Body of pancreas (tissue), 4 donors: ENCODE data around the gene ANKRD11. TPM values are rescaled to one million over a fixed set of nuclear protein-coding genes. Genes with fewer than 3 reads are reported as not detected.

Experiments used
- ATAC-seq: fragments of 150-250 bp; one replicate; pipeline ENCODE4 v1.9.1; 2016
- DNase-seq, 4 donors: peaks; one replicate each; pipeline ENCODE4 v3.0.0-alpha.2; 2019
- H3K27ac ChIP-seq, 4 donors: fragments of 200-600 bp; sonication (generic); 1 replicate in 3 of 4; 2 replicates in 1 of 4; pipeline versions ENCODE4 v1.5.1 to v1.6.1; 2016 to 2019; ENCODE audit warnings: mild to moderate bottlenecking in 1 of 4, mixed read lengths in 1 of 4, moderate library complexity in 1 of 4
- H3K27me3 ChIP-seq, 2 donors: fragments of 200-600 bp; sonication (generic); one replicate each; pipeline ENCODE4 v1.6.0; 2016; ENCODE audit warnings: mild to moderate bottlenecking in 1 of 2
- H3K36me3 ChIP-seq, 2 donors: fragments of 200-600 bp; sonication (generic); replicated peaks in 1 of 2; 2 replicates each; pipeline ENCODE4 v1.5.1; 2016; ENCODE audit warnings: low read depth in 2 of 2; ENCODE audit not compliant: insufficient read depth in 1 of 2
- H3K4me1 ChIP-seq: fragments of 200-600 bp; sonication (generic); one replicate; pipeline ENCODE4 v1.6.0; 2016
- H3K4me3 ChIP-seq, 2 donors: fragments of 200-600 bp; sonication (generic); 1 replicate in 1 of 2; 2 replicates in 1 of 2; pipeline ENCODE4 v1.5.1; 2016 to 2019
- H3K9me3 ChIP-seq, 3 donors: fragments of 200-600 bp; sonication (generic); 1 replicate in 2 of 3; 2 replicates in 1 of 3; pipeline ENCODE4 v1.5.1; 2016
- CTCF ChIP-seq, 7 experiments: fragments of 450-650 bp in 4 of 7; fragments of 200-600 bp in 3 of 7; sonication (generic) in 3 of 7; IDR thresholded peaks; one replicate each; pipeline ENCODE4 v1.5.1; 2016 to 2019; ENCODE audit warnings: antibody characterized with exemption in 7 of 7
- POLR2A ChIP-seq, 3 donors: fragments of 450-650 bp; IDR thresholded peaks; one replicate each; pipeline ENCODE4 v1.6.1; 2016; ENCODE audit warnings: antibody characterized with exemption in 3 of 3, mild to moderate bottlenecking in 2 of 3
- WGBS, 2 donors: methylation state at CpG; one replicate each; pipeline ENCODE4 v1.1.5; 2017; 5-methylcytosine and 5-hydroxymethylcytosine counted together
- intact Hi-C: fragments of 100-400 bp; cut with DNase I; formaldehyde crosslinking; loops from one replicate; pipeline ENCODE4 v1.15.1; 2023
- total RNA-seq, 2 donors: library from RNA; depleted of rRNA; stranded (reverse); fragments of >200 nt; gene quantifications; one replicate each; pipeline ENCODE4 v1.1.0, GENCODE V29; 2016

Gene ANKRD11
- total RNA-seq, 2 donors from 2014 or later, result 52.1 to 97.9 TPM

- Histone ChIP-seq H3K36me3 (no peaks in the 10 kb centered on the region), H3K27ac (no peak overlapping the region), H3K4me1 (peaks cover 58% of the 10 kb centered on the region), H3K27me3 (no peaks in the 10 kb centered on the region), H3K9me3 (no peaks in the 10 kb centered on the region), H3K4me3 (no peak overlapping the region)
- WGBS, 2 donors, result 55 to 75% methylated on average over 11 of the region's 11 CpGs
- intact Hi-C loops, result no loop called here
- DNase-seq (no peak), ATAC-seq (no peak)
- TF ChIP-seq POLR2A (IDR thresholded peaks at IDR 0.05) (no peak), CTCF (IDR thresholded peaks at IDR 0.05) (no peak)
These were observed 70.2 kb downstream of the ANKRD11 start for GRCh38 chr16:89420204-89420603.

- 84 to 89% methylated on average over 7 of the region's 7 CpGs for WGBS, 2 donors
- Histone ChIP-seq H3K27ac (no peak overlapping the region), H3K4me3 (no peak overlapping the region), H3K36me3 (no peaks in the 10 kb centered on the region), H3K4me1 (peaks cover 64% of the 10 kb centered on the region), H3K27me3 (no peaks in the 10 kb centered on the region), H3K9me3 (no peaks in the 10 kb centered on the region)
- intact Hi-C loops, result loop anchor here (10.0 kb wide), 1 partner anchor 66 kb away; no protein-coding TSS in a partner anchor
- DNase-seq, result no peak
- no peak for TF ChIP-seq CTCF (IDR thresholded peaks at IDR 0.05)
- no peak for ATAC-seq
These were observed 72.0 kb downstream of the ANKRD11 start for GRCh38 chr16:89418352-89418751.

GRCh38 chr16:89417352-89417751 lies 73.0 kb downstream of the ANKRD11 start:
- DNase-seq, result peak in 3 of 4 donors; percentile 46 to 59 (median 55)
- no peaks in the 10 kb centered on the region for H3K36me3 ChIP-seq
- TF ChIP-seq CTCF (IDR thresholded peaks at IDR 0.05) (no peak), POLR2A (IDR thresholded peaks at IDR 0.05) (no peak)
- no peaks in the 10 kb centered on the region for H3K27me3 ChIP-seq
- ATAC-seq, result peak; percentile 71
- peak overlapping the region in 2 of 4 donors; percentile 7 to 37 for H3K27ac ChIP-seq
- intact Hi-C loops, result loop anchor here (10.0 kb wide), 1 partner anchor 67 kb away; no protein-coding TSS in a partner anchor
- 38 to 46% methylated on average over 6 to 7 of the region's 7 CpGs for WGBS, 2 donors
- peaks cover 64% of the 10 kb centered on the region for H3K4me1 ChIP-seq
- no peak overlapping the region for H3K4me3 ChIP-seq
- no peaks in the 10 kb centered on the region for H3K9me3 ChIP-seq

- Histone ChIP-seq H3K4me3 (no peak overlapping the region), H3K36me3 (no peaks in the 10 kb centered on the region), H3K27ac (no peak overlapping the region), H3K27me3 (no peaks in the 10 kb centered on the region), H3K9me3 (no peaks in the 10 kb centered on the region), H3K4me1 (peaks cover 76% of the 10 kb centered on the region)
- ATAC-seq, result no peak
- intact Hi-C loops, result loop anchor here (10.0 kb wide), 1 partner anchor 71 kb away; no protein-coding TSS in a partner anchor
- DNase-seq, result no peak
- WGBS, 2 donors, result 73 to 76% methylated on average over 20 of the region's 20 CpGs
- no peak for TF ChIP-seq POLR2A (IDR thresholded peaks at IDR 0.05)
- no peak for TF ChIP-seq CTCF (IDR thresholded peaks at IDR 0.05)
These were observed 76.4 kb downstream of the ANKRD11 start for GRCh38 chr16:89413811-89414585.
